Uterus (tissue), 4 donors: Measurements from ENCODE around the gene TTC7B. TPM values are rescaled to one million over a fixed set of nuclear protein-coding genes. Genes with fewer than 3 reads are reported as not detected.

Source experiments
- DNase-seq, 2 donors: peaks; one replicate each; pipeline ENCODE4 v3.0.0-alpha.2; 2019 to 2020
- H3K27ac ChIP-seq, 2 donors: fragments of 200-600 bp; sonication (generic); 1 replicate in 1 of 2; 2 replicates in 1 of 2; pipeline ENCODE4 v1.5.1; 2016 to 2018
- H3K27me3 ChIP-seq, 2 donors: fragments of 200-600 bp; sonication (generic); one replicate each; pipeline ENCODE4 v1.5.1; 2018 to 2019; ENCODE audit warnings: control low read depth in 1 of 2
- H3K36me3 ChIP-seq, 2 donors: fragments of 200-600 bp; sonication (generic); one replicate each; pipeline ENCODE4 v1.5.1; 2019; ENCODE audit warnings: control low read depth in 1 of 2
- H3K4me1 ChIP-seq, 2 donors: fragments of 200-600 bp; sonication (generic); one replicate each; pipeline ENCODE4 v1.5.1; 2018 to 2019; ENCODE audit warnings: control low read depth in 1 of 2
- H3K4me3 ChIP-seq, 2 donors: fragments of 200-600 bp; sonication (generic); 1 replicate in 1 of 2; 2 replicates in 1 of 2; pipeline ENCODE4 v1.5.1; 2018 to 2019; ENCODE audit warnings: mild to moderate bottlenecking in 1 of 2
- H3K9me3 ChIP-seq, 2 donors: fragments of 200-600 bp; sonication (generic); one replicate each; pipeline ENCODE4 v1.5.1; 2019; ENCODE audit warnings: control low read depth in 1 of 2
- POLR2A ChIP-seq, 2 donors: fragments of 450-650 bp; IDR thresholded peaks; one replicate each; pipeline ENCODE4 v1.6.1; 2016; ENCODE audit warnings: antibody characterized with exemption in 2 of 2, mild to moderate bottlenecking in 1 of 2, moderate library complexity in 1 of 2
- intact Hi-C: fragments of 100-400 bp; cut with DNase I; formaldehyde crosslinking; loops from one replicate; pipeline ENCODE4 v1.15.1; 2023; ENCODE audit warnings: low total_unique reads
- total RNA-seq, 4 donors: library from RNA; depleted of rRNA in 3 of 4; stranded (reverse); fragments of >200 nt in 3 of 4; gene quantifications; one replicate each; pipeline versions ENCODE4 v1.1.0 to v1.2.4, GENCODE V29; 2014 to 2023
- TF ChIP-seq, protein P1 (sequence below), 4 experiments: fragments of 200-600 bp in 2 of 4; fragments of 450-650 bp in 2 of 4; sonication (generic) in 2 of 4; IDR thresholded peaks; one replicate each; pipeline ENCODE4 v1.5.1; 2016 to 2019; ENCODE audit warnings: antibody characterized with exemption in 4 of 4, mild to moderate bottlenecking in 2 of 4, moderate library complexity in 1 of 4
- donor health status: DM: yes; HTN: yes; CAD: no.

The TTC7B gene
- total RNA-seq, 4 donors from 2014 or later = 15.3 to 73.9 (median 28.0) TPM

DNA sequence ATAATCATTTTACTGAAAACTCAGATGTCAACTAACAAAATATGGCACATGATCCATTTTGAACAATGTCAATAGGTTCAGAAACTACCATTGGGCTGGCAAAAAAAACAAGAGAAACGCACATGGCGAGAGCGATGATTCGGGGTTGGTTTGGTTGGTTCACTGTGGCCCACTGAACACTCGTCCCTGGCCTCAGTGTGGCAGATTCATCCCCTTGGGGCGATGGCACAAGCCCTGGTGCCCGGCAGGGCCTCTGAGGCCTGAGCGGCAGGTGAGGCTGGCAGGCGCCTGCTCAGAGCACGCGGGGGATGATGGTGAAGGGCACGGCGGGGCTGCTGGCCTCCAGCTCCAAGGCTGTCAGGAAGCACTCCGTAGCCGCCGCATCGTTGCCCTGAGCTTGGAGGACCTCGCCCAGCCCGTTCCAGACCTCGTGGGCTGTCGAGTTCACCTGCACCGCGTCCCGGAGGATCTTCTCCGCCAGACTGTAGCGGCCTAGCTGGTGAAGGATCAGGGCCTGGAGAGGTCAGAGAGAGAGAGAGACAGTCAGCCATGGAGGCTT, 275.1 kb downstream of the TTC7B start:
- H3K9me3 ChIP-seq = no peaks in the 10 kb centered on the region
- intact Hi-C loops = no loop called here
- TF ChIP-seq, protein P1, sequence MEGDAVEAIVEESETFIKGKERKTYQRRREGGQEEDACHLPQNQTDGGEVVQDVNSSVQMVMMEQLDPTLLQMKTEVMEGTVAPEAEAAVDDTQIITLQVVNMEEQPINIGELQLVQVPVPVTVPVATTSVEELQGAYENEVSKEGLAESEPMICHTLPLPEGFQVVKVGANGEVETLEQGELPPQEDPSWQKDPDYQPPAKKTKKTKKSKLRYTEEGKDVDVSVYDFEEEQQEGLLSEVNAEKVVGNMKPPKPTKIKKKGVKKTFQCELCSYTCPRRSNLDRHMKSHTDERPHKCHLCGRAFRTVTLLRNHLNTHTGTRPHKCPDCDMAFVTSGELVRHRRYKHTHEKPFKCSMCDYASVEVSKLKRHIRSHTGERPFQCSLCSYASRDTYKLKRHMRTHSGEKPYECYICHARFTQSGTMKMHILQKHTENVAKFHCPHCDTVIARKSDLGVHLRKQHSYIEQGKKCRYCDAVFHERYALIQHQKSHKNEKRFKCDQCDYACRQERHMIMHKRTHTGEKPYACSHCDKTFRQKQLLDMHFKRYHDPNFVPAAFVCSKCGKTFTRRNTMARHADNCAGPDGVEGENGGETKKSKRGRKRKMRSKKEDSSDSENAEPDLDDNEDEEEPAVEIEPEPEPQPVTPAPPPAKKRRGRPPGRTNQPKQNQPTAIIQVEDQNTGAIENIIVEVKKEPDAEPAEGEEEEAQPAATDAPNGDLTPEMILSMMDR (IDR thresholded peaks at IDR 0.05) = no peak
- TF ChIP-seq POLR2A (IDR thresholded peaks at IDR 0.05) = no peak
- DNase-seq = no peak
- peaks cover 0 to 6% of the 10 kb centered on the region in 2 donors for H3K4me1 ChIP-seq
- H3K27ac ChIP-seq = no peak overlapping the region
- no peaks in the 10 kb centered on the region for H3K27me3 ChIP-seq
- H3K36me3 ChIP-seq = no peaks in the 10 kb centered on the region
- H3K4me3 ChIP-seq = no peak overlapping the region

DNA sequence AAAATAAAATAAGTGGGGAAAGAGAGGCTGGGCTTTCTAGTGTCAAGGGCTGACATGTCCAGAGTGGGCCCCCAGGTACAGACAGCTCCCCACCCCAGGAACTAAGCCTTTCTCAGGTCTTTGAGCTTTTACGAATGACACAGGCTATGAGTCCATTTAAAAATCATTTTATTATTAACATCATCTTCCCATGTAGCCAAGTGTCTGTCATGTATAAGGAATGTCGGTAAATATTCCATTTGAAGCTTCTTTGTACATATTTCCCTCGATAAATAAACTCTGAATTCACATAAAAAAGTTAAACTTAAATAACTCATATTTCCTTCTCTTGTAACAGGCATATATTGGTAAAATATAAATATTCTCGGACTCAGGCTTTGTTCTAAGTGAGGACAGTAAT, 275.8 kb downstream of the TTC7B start:
- TF ChIP-seq, protein P1 (IDR thresholded peaks at IDR 0.05) = no peak
- no peak for TF ChIP-seq POLR2A (IDR thresholded peaks at IDR 0.05)
- Histone ChIP-seq H3K4me1 (peaks cover 0 to 10% of the 10 kb centered on the region in 2 donors), H3K9me3 (no peaks in the 10 kb centered on the region), H3K27me3 (no peaks in the 10 kb centered on the region), H3K4me3 (no peak overlapping the region), H3K27ac (no peak overlapping the region), H3K36me3 (no peaks in the 10 kb centered on the region)
- no peak for DNase-seq
- intact Hi-C loops = no loop called here

- H3K27ac ChIP-seq = no peak overlapping the region
- peaks cover 0 to 10% of the 10 kb centered on the region in 2 donors for H3K4me1 ChIP-seq
- TF ChIP-seq, protein P1 (IDR thresholded peaks at IDR 0.05) = no peak
- TF ChIP-seq POLR2A (IDR thresholded peaks at IDR 0.05) = no peak
- intact Hi-C loops = no loop called here
- no peaks in the 10 kb centered on the region for H3K9me3 ChIP-seq
- H3K4me3 ChIP-seq = no peak overlapping the region
- H3K36me3 ChIP-seq = no peaks in the 10 kb centered on the region
- no peaks in the 10 kb centered on the region for H3K27me3 ChIP-seq
- DNase-seq = no peak
Measured at GRCh38 chr14:90539996-90540395, 276.2 kb downstream of the TTC7B start.

- Histone ChIP-seq H3K4me1 (peaks cover 0 to 10% of the 10 kb centered on the region in 2 donors), H3K27ac (no peak overlapping the region), H3K27me3 (no peaks in the 10 kb centered on the region), H3K4me3 (no peak overlapping the region), H3K9me3 (no peaks in the 10 kb centered on the region), H3K36me3 (no peaks in the 10 kb centered on the region)
- TF ChIP-seq, protein P1 (IDR thresholded peaks at IDR 0.05) = no peak
- TF ChIP-seq POLR2A (IDR thresholded peaks at IDR 0.05) = no peak
- intact Hi-C loops = no loop called here
- DNase-seq = no peak
Measured at GRCh38 chr14:90539496-90539775, 276.8 kb downstream of the TTC7B start.

DNA sequence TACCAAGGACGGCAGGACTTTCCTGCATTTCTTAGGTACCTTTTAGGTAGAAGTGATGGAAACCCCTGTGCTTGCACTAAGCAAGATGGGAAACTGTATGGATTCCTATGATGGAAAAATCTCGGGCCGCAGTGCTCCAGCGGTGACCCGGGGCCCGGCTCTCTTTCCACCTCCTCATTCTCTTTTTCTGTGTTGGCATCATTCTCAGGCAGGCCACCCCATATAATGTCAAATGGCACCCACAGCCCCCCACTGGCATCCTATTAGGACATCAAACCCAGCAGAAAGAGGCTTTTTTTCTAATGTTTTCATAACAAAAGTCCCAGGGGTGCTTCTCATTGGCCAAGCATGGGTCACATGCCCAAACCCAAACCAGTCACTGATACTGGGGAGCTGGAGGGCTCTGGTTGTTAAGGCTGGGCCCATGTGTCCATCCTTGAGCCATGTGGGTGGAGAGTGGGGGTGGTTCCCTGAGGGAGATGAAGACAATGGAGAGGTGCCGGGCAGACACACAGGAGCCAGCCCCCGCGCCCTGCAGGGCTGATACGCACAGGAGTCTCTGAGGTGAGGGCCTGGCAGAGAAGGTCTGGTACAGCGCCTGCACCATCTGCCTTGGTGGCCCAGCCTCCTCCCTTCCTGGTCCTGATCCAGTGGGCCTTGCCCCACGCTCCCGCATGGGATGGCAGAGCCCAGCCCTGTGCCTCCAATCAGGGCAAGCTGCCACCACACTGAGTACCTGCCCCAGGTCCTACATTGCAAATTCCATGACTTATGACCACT, 277.3 kb downstream of the TTC7B start:
- intact Hi-C loops = no loop called here
- Histone ChIP-seq H3K27me3 (no peaks in the 10 kb centered on the region), H3K9me3 (no peaks in the 10 kb centered on the region), H3K36me3 (no peaks in the 10 kb centered on the region), H3K4me1 (peaks cover 0 to 10% of the 10 kb centered on the region in 2 donors), H3K27ac (no peak overlapping the region), H3K4me3 (no peak overlapping the region)
- no peak for DNase-seq
- TF ChIP-seq, protein P1 (IDR thresholded peaks at IDR 0.05) = no peak
- TF ChIP-seq POLR2A (IDR thresholded peaks at IDR 0.05) = no peak
